B cell (primary cell): ENCODE results near the gene PHACTR3. TPM values are rescaled to one million over a fixed set of nuclear protein-coding genes. Genes with fewer than 3 reads are reported as not detected.

ENCODE experiments used
- ATAC-seq: fragments of 200-7000 bp; cut with Tn5 transposase; one replicate; pipeline ENCODE4 v1.10.0; 2021; ENCODE audit warnings: low read depth, mild to moderate bottlenecking, moderate number of reproducible peaks, moderate library complexity
- CTCF ChIA-PET: fragments of 350-600 bp; sonication (Branson Sonifier 250); formaldehyde crosslinking; loops from one replicate; lab custom pipeline; 2021; ENCODE audit warnings: antibody characterized with exemption, inconsistent platforms; lab: Charles Lee
- POLR2A ChIA-PET: fragments of 350-600 bp; sonication (Branson Sonifier 250); formaldehyde crosslinking; loops from one replicate; lab custom pipeline; 2021; ENCODE audit warnings: antibody characterized with exemption; lab: Charles Lee
- DNase-seq: peaks from one replicate; pipeline ENCODE4 v3.0.0; 2013
- H2AFZ ChIP-seq: 2 replicates; pipeline ENCODE4 v1.6.1; 2012; ENCODE audit warnings: mild to moderate bottlenecking, low read depth, low read length; ENCODE audit not compliant: insufficient read depth, poor library complexity, severe bottlenecking
- H3K27ac ChIP-seq, 2 donors: 1 replicate in 1 of 2; 2 replicates in 1 of 2; pipeline ENCODE4 v1.5.1; 2012 to 2013; ENCODE audit warnings: low read length in 2 of 2, mild to moderate bottlenecking in 2 of 2, moderate library complexity in 1 of 2
- H3K27me3 ChIP-seq, 4 experiments: fragments of 200-600 bp in 1 of 4; sonication (generic) in 1 of 4; replicated peaks in 1 of 4; 1 replicate in 2 of 4; 2 replicates in 2 of 4; pipeline versions ENCODE4 v1.6.1 to v1.7.0; 2013 to 2016; ENCODE audit warnings: low read length in 3 of 4, mild to moderate bottlenecking in 2 of 4, mixed read lengths in 1 of 4, moderate library complexity in 1 of 4; ENCODE audit not compliant: insufficient read depth in 4 of 4, control insufficient read depth in 3 of 4; ENCODE audit errors: control extremely low read depth in 1 of 4
- H3K36me3 ChIP-seq, 2 experiments: replicated peaks in 1 of 2; 1 replicate in 1 of 2; 2 replicates in 1 of 2; pipeline versions ENCODE4 v1.6.1 to v1.7.1; 2013; ENCODE audit warnings: low read length in 1 of 2; ENCODE audit not compliant: insufficient read depth in 2 of 2, control insufficient read depth in 1 of 2; ENCODE audit errors: control extremely low read depth in 1 of 2, extremely low read depth in 1 of 2
- H3K4me1 ChIP-seq, 2 donors: fragments of 200-600 bp in 1 of 2; sonication (generic) in 1 of 2; 1 replicate in 1 of 2; 2 replicates in 1 of 2; pipeline versions ENCODE4 v1.5.1 to v1.6.1; 2013 to 2017; ENCODE audit warnings: low read length in 2 of 2; ENCODE audit not compliant: control insufficient read depth in 2 of 2, insufficient read depth in 2 of 2
- H3K4me2 ChIP-seq: replicated peaks from 2 replicates; pipeline ENCODE3; 2012; ENCODE audit warnings: mild to moderate bottlenecking, low read depth, low read length; ENCODE audit not compliant: poor library complexity, severe bottlenecking
- H3K4me3 ChIP-seq, 5 experiments: fragments of 200-600 bp in 1 of 5; sonication (generic) in 1 of 5; 1 replicate in 3 of 5; 2 replicates in 2 of 5; pipeline versions ENCODE4 v1.5.1 to v1.7.0; 2011 to 2016; ENCODE audit warnings: low read length in 4 of 5, mild to moderate bottlenecking in 4 of 5, low read depth in 2 of 5, control low read depth in 1 of 5, moderate library complexity in 1 of 5; ENCODE audit not compliant: insufficient read depth in 1 of 5; ENCODE audit errors: control extremely low read depth in 1 of 5, extremely low read depth in 1 of 5
- H3K79me2 ChIP-seq: fragments of 200-600 bp; sonication (generic); one replicate; pipeline ENCODE4 v1.6.0; 2016; ENCODE audit warnings: low read length; ENCODE audit not compliant: control insufficient read depth, insufficient read depth
- H3K9ac ChIP-seq: fragments of 200-600 bp; sonication (generic); 2 replicates; pipeline ENCODE4 v1.6.1; 2017; ENCODE audit warnings: mild to moderate bottlenecking, low read length, moderate library complexity
- H3K9me3 ChIP-seq, 3 donors: one replicate each; pipeline versions ENCODE4 v1.6.1 to v1.7.1; 2013; ENCODE audit warnings: low read length in 2 of 3; ENCODE audit not compliant: control insufficient read depth in 2 of 3, insufficient read depth in 1 of 3; ENCODE audit errors: control extremely low read depth in 1 of 3
- H4K20me1 ChIP-seq: 2 replicates; pipeline ENCODE4 v1.6.0; 2012; ENCODE audit warnings: mild to moderate bottlenecking, low read length; ENCODE audit not compliant: insufficient read depth, control insufficient read depth, poor library complexity, severe bottlenecking
- H3K27ac Mint-ChIP-seq: one replicate; pipeline ENCODE4 v1.8.0; 2021; ENCODE audit warnings: mixed read lengths
- H3K27me3 Mint-ChIP-seq: one replicate; pipeline ENCODE4 v1.8.0; 2021; ENCODE audit warnings: mixed read lengths
- H3K4me1 Mint-ChIP-seq: one replicate; pipeline ENCODE4 v1.8.0; 2021; ENCODE audit warnings: mixed read lengths
- H3K4me3 Mint-ChIP-seq: one replicate; pipeline ENCODE4 v1.8.0; 2021; ENCODE audit warnings: mixed read lengths
- H3K9me3 Mint-ChIP-seq: one replicate; pipeline ENCODE4 v1.8.0; 2022; ENCODE audit warnings: mixed read lengths; ENCODE audit not compliant: insufficient read depth
- CTCF ChIP-seq: fragments of 200-600 bp; IDR thresholded peaks from one replicate; pipeline ENCODE4 v1.8.0; 2022; ENCODE audit warnings: antibody characterized with exemption, mild to moderate bottlenecking
- EZH2 ChIP-seq: IDR thresholded peaks from 2 replicates; pipeline ENCODE4 v1.6.1; 2012; ENCODE audit warnings: borderline replicate concordance, low read depth, mild to moderate bottlenecking, moderate library complexity, low read length; ENCODE audit not compliant: insufficient read depth, poor library complexity, severe bottlenecking
- WGBS: methylation state at CpG from one replicate; pipeline ENCODE4 v1.1.5; 2013; ENCODE audit warnings: missing lambda C conversion rate; ENCODE audit not compliant: insufficient coverage; 5-methylcytosine and 5-hydroxymethylcytosine counted together
- intact Hi-C: fragments of 100-400 bp; cut with micrococcal nuclease; formaldehyde crosslinking; loops from one replicate; pipeline ENCODE4 v1.10.0; 2022
- polyA plus RNA-seq: library from polyadenylated mRNA; depleted of rRNA; stranded (reverse); fragments of >200 nt; gene quantifications from 2 replicates; pipeline ENCODE4 v1.2.3, GENCODE V29; 2012
- total RNA-seq, 2 donors: library from RNA; stranded (reverse); fragments of 120-200 nt in 1 of 2; gene quantifications; 1 replicate in 1 of 2; 2 replicates in 1 of 2; pipeline versions ENCODE4 v1.2.3 to v1.2.4, GENCODE V29; 2013 to 2022

The PHACTR3 gene
- total and polyA plus RNA-seq, 2 donors (not counting 1 experiment from before 2014, with no cell fraction given): not detected

DNA sequence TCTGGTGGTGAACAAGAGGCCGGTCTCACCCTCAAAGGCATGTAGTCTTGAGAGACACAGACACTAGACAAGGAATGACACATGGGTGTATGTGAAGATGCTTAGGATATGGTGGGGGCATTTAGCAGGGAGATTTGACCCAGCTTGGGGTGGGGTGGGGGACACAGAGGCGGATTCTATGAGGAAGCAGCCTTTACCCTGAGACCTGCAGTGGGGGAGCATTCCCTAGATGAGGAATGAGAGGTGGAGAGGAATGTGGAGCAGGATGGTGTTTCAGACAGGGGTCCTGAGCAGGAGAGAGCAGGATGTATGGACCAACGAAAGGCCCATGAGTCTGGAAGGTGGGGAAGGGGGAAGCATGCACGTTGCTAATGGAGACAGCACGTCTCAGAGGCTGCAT, 57.8 kb downstream of the PHACTR3 start:
- DNase-seq (no peak), ATAC-seq (no peak)
- Histone ChIP-seq H3K27ac (no peak overlapping the region), H3K4me3 (no peak overlapping the region), H3K79me2 (no peaks in the 10 kb centered on the region), H3K9me3 (peaks cover 7 to 16% (median 11%) of the 10 kb centered on the region in 3 donors), H2AFZ (no peak overlapping the region), H3K9ac (no peak overlapping the region), H3K4me2 (no peak overlapping the region), H3K4me1 (no peaks in the 10 kb centered on the region), H4K20me1 (no peaks in the 10 kb centered on the region), H3K36me3 (no peaks in the 10 kb centered on the region), H3K27me3 (no peaks in the 10 kb centered on the region)
- H3K9me3 Mint-ChIP-seq: peaks cover 13% of the 10 kb centered on the region
- no peak overlapping the region for H3K4me3 Mint-ChIP-seq
- no peaks in the 10 kb centered on the region for H3K4me1 Mint-ChIP-seq
- 69% methylated on average over 5 of the region's 5 CpGs for WGBS
- no peak for TF ChIP-seq EZH2
- TF ChIP-seq CTCF: no peak
- ChIA-PET POLR2A (no interaction called here), CTCF (no interaction called here)
- H3K27ac Mint-ChIP-seq: no peak overlapping the region
- intact Hi-C loops: no loop called here
- peaks cover 18% of the 10 kb centered on the region for H3K27me3 Mint-ChIP-seq

DNA sequence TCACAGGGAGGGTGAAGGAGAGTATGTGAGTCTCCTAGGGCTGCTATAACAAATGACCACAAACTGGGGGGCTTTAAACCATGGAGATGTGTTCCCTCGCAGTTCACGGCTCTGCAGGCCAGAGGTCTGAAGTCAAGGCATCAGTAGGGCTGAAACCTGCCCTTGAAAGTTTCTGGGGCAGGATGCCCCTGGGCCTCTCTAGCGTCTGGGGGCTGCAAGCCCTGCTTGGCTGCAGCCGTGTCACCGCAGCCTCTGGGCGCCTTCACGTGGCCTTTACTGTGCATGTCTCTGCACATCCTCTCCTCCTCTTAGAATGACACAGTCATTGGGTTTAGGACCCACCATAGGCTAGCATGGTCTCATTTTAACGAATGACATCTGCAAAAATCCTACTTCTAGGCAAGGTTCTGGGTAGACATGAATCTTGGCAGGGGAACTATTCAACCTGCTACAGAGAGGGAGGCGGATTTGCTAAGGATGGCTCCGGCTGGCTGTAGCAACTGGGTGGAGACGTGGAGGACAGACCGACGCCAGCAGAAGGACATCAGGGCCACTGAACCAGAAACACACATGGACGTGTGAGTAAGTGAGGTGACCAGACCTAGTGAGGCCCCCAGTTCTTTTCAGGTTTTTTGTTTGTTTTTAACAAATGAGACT, 58.6 kb downstream of the PHACTR3 start:
- intact Hi-C loops: no loop called here
- H3K9me3 ChIP-seq: peaks cover 2 to 16% (median 6%) of the 10 kb centered on the region in 3 donors
- H3K79me2 ChIP-seq: no peaks in the 10 kb centered on the region
- no peak overlapping the region for H3K4me2 ChIP-seq
- no peak overlapping the region for H3K4me3 ChIP-seq
- H4K20me1 ChIP-seq: no peaks in the 10 kb centered on the region
- Mint-ChIP-seq H3K27ac (no peak overlapping the region), H3K9me3 (peaks cover 10% of the 10 kb centered on the region), H3K4me1 (no peaks in the 10 kb centered on the region), H3K27me3 (peaks cover 18% of the 10 kb centered on the region), H3K4me3 (no peak overlapping the region)
- no peak overlapping the region for H3K9ac ChIP-seq
- POLR2A ChIA-PET: no interaction called here
- H3K36me3 ChIP-seq: no peaks in the 10 kb centered on the region
- CTCF ChIA-PET: no interaction called here
- WGBS: 90% methylated on average over 14 of the region's 14 CpGs
- H3K27ac ChIP-seq: no peak overlapping the region
- H2AFZ ChIP-seq: no peak overlapping the region
- TF ChIP-seq EZH2: no peak
- no peak for TF ChIP-seq CTCF
- no peaks in the 10 kb centered on the region for H3K27me3 ChIP-seq
- no peaks in the 10 kb centered on the region for H3K4me1 ChIP-seq
- DNase-seq (no peak), ATAC-seq (no peak)
